ENCODE data around the gene KRTAP10-3.

The KRTAP10-3 gene

GRCh38 chr21:44533121-44533890 lies 25.3 kb downstream of the KRTAP10-3 start:
- no peak for TF ChIP-seq CTCF (IDR thresholded peaks at IDR 0.05; ENCODE audit: low read length, missing control alignments)
- H3K4me3 ChIP-seq (replicated peaks; ENCODE audit: low read depth, low read length), result no peak overlapping the region
- DNase-seq (ENCODE audit: low read depth), result no peak

- DNase-seq (ENCODE audit: low read depth), result no peak
- no peak overlapping the region for H3K4me3 ChIP-seq (replicated peaks; ENCODE audit: low read depth, low read length)
- no peak for TF ChIP-seq CTCF (IDR thresholded peaks at IDR 0.05; ENCODE audit: low read length, missing control alignments)
These were observed 25.9 kb downstream of the KRTAP10-3 start for GRCh38 chr21:44532712-44533111.

- DNase-seq (ENCODE audit: low read depth), result no peak
- no peak for TF ChIP-seq CTCF (IDR thresholded peaks at IDR 0.05; ENCODE audit: low read length, missing control alignments)
- no peak overlapping the region for H3K4me3 ChIP-seq (replicated peaks; ENCODE audit: low read depth, low read length)
These were observed 26.7 kb downstream of the KRTAP10-3 start for GRCh38 chr21:44531606-44532564.

GRCh38 chr21:44530903-44531605 lies 27.5 kb downstream of the KRTAP10-3 start:
- DNase-seq (ENCODE audit: low read depth), result no peak
- TF ChIP-seq CTCF (IDR thresholded peaks at IDR 0.05; ENCODE audit: low read length, missing control alignments), result no peak

GRCh38 chr21:44530221-44530902 lies 28.2 kb downstream of the KRTAP10-3 start:
- no peak overlapping the region for H3K4me3 ChIP-seq (replicated peaks; ENCODE audit: low read depth, low read length)
- DNase-seq (ENCODE audit: low read depth), result no peak
- TF ChIP-seq CTCF (IDR thresholded peaks at IDR 0.05; ENCODE audit: low read length, missing control alignments), result no peak

More at GRCh38 chr21:44530903-44531605, 27.5 kb downstream of the KRTAP10-3 start:
- no peak overlapping the region for H3K4me3 ChIP-seq (replicated peaks; ENCODE audit: low read depth, low read length)

- no peak for DNase-seq (ENCODE audit: low read depth)
- TF ChIP-seq CTCF (IDR thresholded peaks at IDR 0.05; ENCODE audit: low read length, missing control alignments), result no peak
- H3K4me3 ChIP-seq (replicated peaks; ENCODE audit: low read depth, low read length), result no peak overlapping the region
These were observed 29.0 kb downstream of the KRTAP10-3 start for GRCh38 chr21:44529503-44530125.

All from fibroblast of pulmonary artery (primary cell).